ENCODE measurements around the gene BCKDHB. TPM values are rescaled to one million over a fixed set of nuclear protein-coding genes. Genes with fewer than 3 reads are reported as not detected.

Gene BCKDHB
- total RNA-seq, 1 donor from 2014 or later, result 14.3 TPM

GRCh38 chr6:80328652-80329051 is 222.2 kb downstream of the BCKDHB start:
- no peaks in the 10 kb centered on the region for H3K36me3 ChIP-seq
- no peak for DNase-seq (ENCODE audit: low spot score in 2 of 2)

DNA sequence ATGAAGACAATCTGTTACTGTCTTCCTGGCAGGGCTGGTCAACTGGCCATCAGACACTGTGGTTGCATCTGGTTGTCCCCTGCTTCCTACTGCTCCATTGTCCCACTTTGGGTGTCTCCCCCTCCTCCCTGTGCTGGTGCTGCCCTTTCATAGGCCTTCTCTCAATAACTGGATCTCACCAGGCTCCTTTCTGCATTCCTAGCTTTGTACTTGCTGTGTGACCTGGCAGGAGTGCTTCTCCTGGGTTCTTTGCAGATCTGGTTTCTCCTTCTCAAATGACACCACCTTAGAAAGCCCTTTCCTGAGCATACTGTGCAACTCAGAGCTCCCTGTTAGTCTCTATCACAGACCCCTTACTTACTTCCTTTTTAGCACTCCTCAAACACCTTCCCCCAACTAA is 223.0 kb downstream of the BCKDHB start:
- H3K4me3 ChIP-seq, result no peak overlapping the region
- no peak for DNase-seq (ENCODE audit: low spot score in 2 of 2)
- H3K4me1 ChIP-seq, result peaks cover 0 to 2% of the 10 kb centered on the region in 2 donors
- H3K9me3 ChIP-seq, result no peaks in the 10 kb centered on the region
- intact Hi-C loops (cut with DNase I), result no loop called here
- H3K27ac ChIP-seq, result no peak overlapping the region
- H3K36me3 ChIP-seq, result no peaks in the 10 kb centered on the region
- TF ChIP-seq, protein P1, sequence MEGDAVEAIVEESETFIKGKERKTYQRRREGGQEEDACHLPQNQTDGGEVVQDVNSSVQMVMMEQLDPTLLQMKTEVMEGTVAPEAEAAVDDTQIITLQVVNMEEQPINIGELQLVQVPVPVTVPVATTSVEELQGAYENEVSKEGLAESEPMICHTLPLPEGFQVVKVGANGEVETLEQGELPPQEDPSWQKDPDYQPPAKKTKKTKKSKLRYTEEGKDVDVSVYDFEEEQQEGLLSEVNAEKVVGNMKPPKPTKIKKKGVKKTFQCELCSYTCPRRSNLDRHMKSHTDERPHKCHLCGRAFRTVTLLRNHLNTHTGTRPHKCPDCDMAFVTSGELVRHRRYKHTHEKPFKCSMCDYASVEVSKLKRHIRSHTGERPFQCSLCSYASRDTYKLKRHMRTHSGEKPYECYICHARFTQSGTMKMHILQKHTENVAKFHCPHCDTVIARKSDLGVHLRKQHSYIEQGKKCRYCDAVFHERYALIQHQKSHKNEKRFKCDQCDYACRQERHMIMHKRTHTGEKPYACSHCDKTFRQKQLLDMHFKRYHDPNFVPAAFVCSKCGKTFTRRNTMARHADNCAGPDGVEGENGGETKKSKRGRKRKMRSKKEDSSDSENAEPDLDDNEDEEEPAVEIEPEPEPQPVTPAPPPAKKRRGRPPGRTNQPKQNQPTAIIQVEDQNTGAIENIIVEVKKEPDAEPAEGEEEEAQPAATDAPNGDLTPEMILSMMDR (IDR thresholded peaks at IDR 0.05), result no peak
- H3K27me3 ChIP-seq, result no peaks in the 10 kb centered on the region

More at GRCh38 chr6:80328652-80329051, 222.2 kb downstream of the BCKDHB start:
- Histone ChIP-seq H3K27me3 (no peaks in the 10 kb centered on the region), H3K4me1 (peaks cover 0 to 2% of the 10 kb centered on the region in 2 donors), H3K9me3 (no peaks in the 10 kb centered on the region), H3K27ac (no peak overlapping the region), H3K4me3 (no peak overlapping the region)
- TF ChIP-seq, protein P1 (IDR thresholded peaks at IDR 0.05), result no peak
- intact Hi-C loops (cut with DNase I), result no loop called here

GRCh38 chr6:80330961-80331360 is 224.5 kb downstream of the BCKDHB start:
- intact Hi-C loops (cut with DNase I), result no loop called here
- Histone ChIP-seq H3K27me3 (no peaks in the 10 kb centered on the region), H3K36me3 (no peaks in the 10 kb centered on the region), H3K4me1 (no peaks in the 10 kb centered on the region), H3K9me3 (no peaks in the 10 kb centered on the region), H3K27ac (no peak overlapping the region), H3K4me3 (no peak overlapping the region)
- TF ChIP-seq, protein P1 (IDR thresholded peaks at IDR 0.05), result no peak
- DNase-seq (ENCODE audit: low spot score in 2 of 2), result no peak

DNA sequence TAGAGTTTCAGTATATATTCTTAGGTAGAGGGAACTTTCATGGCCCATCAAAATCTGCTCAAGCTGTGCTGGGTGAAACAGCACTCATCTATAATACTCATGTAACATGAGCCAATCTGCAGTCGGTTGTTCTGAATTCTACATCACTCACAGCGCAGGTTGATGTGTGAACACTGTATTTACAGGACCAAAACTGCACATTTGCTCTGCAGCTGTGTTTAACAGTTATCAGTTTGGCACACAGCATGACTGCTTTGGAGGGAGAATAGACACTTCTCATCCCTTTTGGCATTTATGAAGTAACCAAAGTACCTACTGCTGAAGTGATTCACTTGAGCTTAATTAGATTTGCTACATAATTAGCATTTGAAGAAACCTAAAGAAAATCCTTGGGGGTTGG is 225.1 kb downstream of the BCKDHB start:
- H3K27me3 ChIP-seq, result no peaks in the 10 kb centered on the region
- H3K36me3 ChIP-seq, result no peaks in the 10 kb centered on the region
- H3K9me3 ChIP-seq, result no peaks in the 10 kb centered on the region
- H3K27ac ChIP-seq, result no peak overlapping the region
- DNase-seq (ENCODE audit: low spot score in 2 of 2), result no peak
- TF ChIP-seq, protein P1 (IDR thresholded peaks at IDR 0.05), result no peak
- no peak overlapping the region for H3K4me3 ChIP-seq
- H3K4me1 ChIP-seq, result no peaks in the 10 kb centered on the region
- intact Hi-C loops (cut with DNase I), result no loop called here

DNA sequence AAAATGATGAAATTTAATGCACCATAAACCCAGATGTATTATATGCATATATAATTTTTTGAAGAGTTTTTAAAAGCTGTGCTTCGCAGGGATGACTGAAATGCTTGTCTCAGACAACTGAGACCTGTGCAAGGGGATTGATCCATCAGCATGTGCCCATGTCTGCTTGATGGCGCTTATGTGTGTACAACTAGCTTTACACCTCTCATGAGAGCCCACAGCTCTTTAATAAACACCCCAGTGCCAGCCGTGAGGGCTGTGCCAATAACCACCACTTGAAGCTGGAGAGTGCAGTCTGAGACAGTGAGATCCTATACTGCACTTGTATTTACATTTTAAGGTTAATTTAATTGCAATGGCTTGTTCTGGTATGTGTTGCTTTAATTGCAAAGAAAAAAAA is 225.5 kb downstream of the BCKDHB start:
- Histone ChIP-seq H3K27me3 (no peaks in the 10 kb centered on the region), H3K36me3 (no peaks in the 10 kb centered on the region), H3K9me3 (no peaks in the 10 kb centered on the region), H3K27ac (no peak overlapping the region), H3K4me3 (no peak overlapping the region), H3K4me1 (no peaks in the 10 kb centered on the region)
- DNase-seq (ENCODE audit: low spot score in 2 of 2), result no peak
- TF ChIP-seq, protein P1 (IDR thresholded peaks at IDR 0.05), result no peak
- intact Hi-C loops (cut with DNase I), result no loop called here

DNA sequence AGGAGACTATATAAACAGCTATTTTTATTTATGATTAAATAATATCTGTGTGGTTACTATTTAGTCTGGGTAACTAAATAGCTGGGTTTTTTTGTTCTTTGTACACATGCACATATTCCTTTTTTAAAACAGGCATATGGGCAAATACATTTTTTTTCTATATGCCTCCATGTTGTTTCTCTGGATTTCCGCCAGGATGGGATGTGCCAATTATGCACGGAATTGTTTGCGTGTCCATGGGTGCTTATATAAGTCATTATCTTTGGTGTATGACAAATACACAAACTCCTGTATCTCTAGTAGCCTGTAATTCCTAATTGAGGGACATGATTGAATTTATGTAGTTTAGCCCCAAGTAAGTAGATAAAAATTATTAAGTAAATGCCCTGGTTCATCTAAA is 226.9 kb downstream of the BCKDHB start:
- DNase-seq (ENCODE audit: low spot score in 2 of 2), result no peak
- Histone ChIP-seq H3K27me3 (no peaks in the 10 kb centered on the region), H3K27ac (no peak overlapping the region), H3K4me3 (no peak overlapping the region), H3K36me3 (no peaks in the 10 kb centered on the region), H3K4me1 (no peaks in the 10 kb centered on the region), H3K9me3 (no peaks in the 10 kb centered on the region)
- intact Hi-C loops (cut with DNase I), result no loop called here
- TF ChIP-seq, protein P1 (IDR thresholded peaks at IDR 0.05), result no peak

Data from ascending aorta (tissue), 2 donors.